Fibroblast of mammary gland (primary cell): ENCODE results near the gene HOXD12.

ENCODE experiments used
- DNase-seq: peaks from one replicate; pipeline ENCODE4 v3.0.0-alpha.2; 2010; ENCODE audit warnings: low read depth
- H3K4me3 ChIP-seq: 2 replicates; pipeline ENCODE4 v1.5.1; 2011; ENCODE audit warnings: low read depth, mild to moderate bottlenecking, low read length, moderate library complexity; ENCODE audit not compliant: control insufficient read depth
- TF ChIP-seq, protein P1 (sequence below): conservative IDR thresholded peaks from 2 replicates; pipeline ENCODE4 v1.5.1; 2011; ENCODE audit warnings: low read depth, low read length, inconsistent platforms; ENCODE audit not compliant: control insufficient read depth, insufficient read depth

The HOXD12 gene

DNA sequence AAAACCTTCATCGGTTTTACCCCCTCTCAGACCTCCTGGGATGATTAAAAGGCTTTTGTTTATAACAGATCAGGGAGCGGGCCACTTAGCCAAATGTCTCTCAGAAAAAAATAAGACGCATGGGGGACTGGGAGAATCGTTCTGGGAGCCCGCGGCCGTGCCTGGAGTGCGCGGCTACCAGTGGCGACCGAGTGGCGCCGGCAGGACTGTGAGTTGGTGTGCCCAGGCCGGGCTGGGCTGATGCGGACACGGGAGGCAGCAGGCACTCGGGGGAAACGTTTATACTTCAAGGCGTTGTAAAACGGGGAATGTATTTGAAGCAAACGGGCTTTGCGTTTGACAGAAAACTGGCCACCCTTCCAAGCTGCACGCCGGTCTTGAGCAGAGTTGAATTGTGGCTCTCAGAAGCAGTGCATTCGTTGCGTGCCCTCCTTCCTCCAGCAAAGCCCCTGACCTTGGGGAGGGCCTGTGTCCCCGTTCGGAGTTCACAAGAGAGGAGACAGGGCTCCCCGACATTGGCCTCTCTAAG is 12.3 kb downstream of the HOXD12 start:
- no peak overlapping the region for H3K4me3 ChIP-seq
- no peak for DNase-seq
- TF ChIP-seq, protein P1, sequence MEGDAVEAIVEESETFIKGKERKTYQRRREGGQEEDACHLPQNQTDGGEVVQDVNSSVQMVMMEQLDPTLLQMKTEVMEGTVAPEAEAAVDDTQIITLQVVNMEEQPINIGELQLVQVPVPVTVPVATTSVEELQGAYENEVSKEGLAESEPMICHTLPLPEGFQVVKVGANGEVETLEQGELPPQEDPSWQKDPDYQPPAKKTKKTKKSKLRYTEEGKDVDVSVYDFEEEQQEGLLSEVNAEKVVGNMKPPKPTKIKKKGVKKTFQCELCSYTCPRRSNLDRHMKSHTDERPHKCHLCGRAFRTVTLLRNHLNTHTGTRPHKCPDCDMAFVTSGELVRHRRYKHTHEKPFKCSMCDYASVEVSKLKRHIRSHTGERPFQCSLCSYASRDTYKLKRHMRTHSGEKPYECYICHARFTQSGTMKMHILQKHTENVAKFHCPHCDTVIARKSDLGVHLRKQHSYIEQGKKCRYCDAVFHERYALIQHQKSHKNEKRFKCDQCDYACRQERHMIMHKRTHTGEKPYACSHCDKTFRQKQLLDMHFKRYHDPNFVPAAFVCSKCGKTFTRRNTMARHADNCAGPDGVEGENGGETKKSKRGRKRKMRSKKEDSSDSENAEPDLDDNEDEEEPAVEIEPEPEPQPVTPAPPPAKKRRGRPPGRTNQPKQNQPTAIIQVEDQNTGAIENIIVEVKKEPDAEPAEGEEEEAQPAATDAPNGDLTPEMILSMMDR, result no peak

DNA sequence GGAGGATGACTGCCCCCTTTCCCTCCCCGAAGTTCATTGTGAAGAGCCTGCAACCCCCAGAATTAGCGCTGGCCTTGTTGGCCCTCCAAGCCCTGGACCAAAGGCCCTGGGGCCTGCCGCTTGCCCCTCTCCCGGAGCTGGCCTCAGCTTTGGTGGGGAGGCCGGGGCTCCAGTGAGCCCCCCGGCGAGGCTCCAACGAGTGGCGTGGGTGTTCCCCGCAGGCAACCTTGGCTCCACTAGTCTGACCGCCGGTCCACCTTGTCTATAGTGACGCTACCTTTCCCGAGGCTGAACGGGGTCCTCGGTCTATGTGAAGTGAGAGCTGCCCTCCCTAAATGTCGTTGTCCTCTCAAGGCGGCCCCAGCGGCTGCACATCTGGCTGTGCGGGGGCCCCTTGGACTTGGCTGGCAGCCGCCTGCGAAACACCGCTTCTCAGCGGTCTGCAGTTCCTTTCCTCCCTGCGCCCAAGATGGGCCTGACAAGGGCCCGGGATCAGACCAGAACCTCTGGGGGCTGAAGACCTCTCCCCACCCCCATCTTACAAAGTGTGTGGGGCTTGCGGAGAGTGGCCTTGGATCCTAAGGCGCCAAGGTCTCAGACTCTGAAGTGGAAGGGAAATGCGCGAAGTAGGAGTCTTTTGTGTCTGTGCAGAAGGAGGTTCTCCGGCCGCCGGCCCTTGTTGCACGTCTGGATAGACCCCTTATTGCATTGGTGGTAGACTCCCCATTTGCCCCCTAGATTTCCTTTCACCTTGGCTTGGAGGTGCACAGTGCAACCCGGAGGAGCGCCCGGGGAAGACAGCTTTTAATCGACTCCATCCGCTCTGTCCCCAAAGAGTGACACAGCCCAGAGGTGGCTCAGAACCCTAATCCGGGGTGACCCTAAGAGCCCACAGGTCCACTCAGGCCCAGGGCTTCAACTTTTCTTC is 13.0 kb downstream of the HOXD12 start:
- TF ChIP-seq, protein P1, result no peak
- no peak overlapping the region for H3K4me3 ChIP-seq
- DNase-seq, result no peak

DNA sequence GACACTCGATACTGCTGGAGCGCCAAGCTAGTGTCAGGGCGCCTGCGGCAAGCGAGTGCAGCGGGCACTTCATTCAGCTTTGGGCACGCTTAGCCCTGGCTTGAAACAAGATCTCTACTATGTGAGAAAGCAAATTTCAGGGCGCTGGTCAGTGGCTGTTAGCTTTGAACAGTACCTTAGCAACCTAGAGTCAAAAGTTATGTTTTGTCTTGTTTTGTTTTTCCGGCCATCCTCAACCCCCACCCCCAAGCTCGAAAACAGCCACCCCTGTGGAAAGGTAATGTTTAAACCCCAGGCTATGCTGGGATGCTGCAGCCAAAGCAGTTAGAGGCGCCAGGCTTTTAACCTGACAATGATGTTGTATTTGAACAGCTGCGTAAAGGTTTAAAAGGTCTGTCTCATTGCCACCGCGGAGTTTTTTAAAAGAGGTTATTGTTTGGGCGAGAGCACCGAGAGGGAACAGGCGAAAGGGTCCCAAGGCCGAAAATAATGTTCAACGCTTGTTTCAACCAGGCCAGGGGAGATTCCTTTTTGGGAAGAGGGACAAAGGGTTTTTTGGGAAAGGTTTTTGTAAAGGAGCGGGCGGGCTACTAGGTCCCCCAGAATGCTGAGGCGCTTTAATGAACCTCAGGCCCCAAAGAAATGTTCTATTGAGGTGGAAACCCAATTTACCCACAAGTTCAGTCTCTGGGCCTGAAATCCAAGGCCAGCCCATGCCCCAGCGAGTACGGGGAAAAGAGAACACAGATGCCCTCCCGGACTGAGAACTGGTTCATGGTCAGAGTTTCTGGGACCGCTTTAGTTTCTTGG is 14.7 kb downstream of the HOXD12 start:
- TF ChIP-seq, protein P1, result no peak
- no peak for DNase-seq
- no peak overlapping the region for H3K4me3 ChIP-seq

DNA sequence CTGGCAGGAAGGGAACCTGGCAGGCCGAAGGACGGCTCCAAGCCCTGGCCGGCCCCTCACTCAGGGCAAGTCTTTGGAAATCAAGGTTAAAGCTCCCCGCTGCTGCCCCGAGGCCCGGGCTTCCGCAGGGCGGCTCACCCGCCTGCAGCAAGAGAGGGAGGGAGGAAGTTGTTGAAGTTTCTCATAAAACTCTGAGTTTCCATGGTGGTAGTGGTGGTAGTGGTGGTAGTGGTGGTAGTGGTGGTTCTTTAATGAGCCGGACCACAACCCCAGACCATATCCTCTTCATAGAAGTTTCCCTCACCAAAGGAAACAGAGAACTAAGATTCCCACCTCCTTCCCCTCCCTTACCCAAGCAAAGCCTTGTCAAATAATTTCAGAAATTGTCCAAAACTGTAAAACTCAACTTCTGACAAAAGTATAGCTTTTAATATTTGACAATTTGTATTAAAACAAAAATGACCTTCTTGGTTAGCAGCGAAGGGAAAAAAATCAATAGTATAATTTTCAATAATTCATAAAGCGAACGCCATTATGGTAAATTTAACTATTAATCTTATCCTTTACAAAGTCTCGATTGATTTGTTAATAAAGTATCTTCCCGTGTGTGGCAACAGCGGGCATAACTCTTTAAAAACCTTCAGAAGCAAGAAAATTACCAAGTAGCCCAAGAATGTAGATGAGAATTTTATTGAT is 15.5 kb downstream of the HOXD12 start:
- no peak for DNase-seq
- TF ChIP-seq, protein P1, result no peak
- H3K4me3 ChIP-seq, result no peak overlapping the region

DNA sequence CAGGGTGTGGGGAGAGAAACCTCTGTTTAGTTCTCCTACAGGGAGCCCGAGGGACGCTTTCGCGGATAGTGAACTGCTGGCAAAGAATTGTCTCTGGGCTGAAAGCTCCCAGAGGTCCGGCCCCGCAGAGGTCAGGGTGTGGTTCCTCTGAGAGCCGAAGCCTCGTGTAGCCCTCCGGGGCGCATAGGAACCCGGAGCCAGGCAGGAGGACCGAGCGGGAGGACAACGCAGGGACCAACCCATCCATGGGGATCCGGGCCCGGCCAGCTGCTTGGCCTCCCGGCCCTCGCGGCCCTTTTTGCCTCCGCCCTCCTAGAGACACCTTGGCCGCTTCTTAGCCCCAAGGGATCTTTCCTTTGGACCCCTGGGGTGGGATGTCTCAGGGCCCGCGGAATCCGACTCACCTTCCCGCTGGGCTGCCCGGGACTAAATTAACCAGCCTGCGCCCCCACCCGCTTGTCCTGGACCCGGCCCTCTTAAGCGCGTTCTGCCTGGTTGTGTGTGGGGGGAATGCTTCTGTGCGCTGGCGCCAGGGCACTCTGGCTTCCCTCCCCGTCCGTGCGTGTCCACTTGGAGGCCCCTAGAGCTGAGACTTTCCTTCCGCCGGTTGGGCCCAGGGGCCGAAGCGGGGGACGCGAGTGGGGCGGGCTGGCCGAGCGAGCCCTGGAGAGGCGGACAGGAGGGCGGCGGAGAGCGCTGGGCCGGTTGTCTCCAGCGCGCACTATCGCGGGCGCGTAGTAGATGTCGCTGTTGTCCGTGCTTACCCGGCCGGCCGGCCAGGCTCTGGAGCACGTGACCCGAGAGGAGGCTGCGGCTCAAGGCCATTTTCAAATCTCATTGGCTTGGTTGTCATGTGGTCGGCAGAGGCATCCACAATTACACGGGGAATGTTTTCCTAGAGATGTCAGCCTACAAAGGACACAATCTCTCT is 16.6 kb downstream of the HOXD12 start, which contains the start of gene HOXD10:
TSS of gene HOXD10 (plus strand) at position 896 of the 931 bp plus-strand sequence. CDS start 56 bp downstream, outside the sequence.
- DNase-seq, result peak; percentile 81
- TF ChIP-seq, protein P1, result peak; percentile 40

More for the DNA sequence above, 16.6 kb downstream of the HOXD12 start, which contains the start of gene HOXD10:
- peak within 1 kb of the TSS; percentile 33 for H3K4me3 ChIP-seq
